G401 (cell line): ENCODE data around the gene DCAKD. TPM values are rescaled to one million over a fixed set of nuclear protein-coding genes. Genes with fewer than 3 reads are reported as not detected.

Experiments
- DNase-seq: peaks from one replicate; pipeline ENCODE4 v3.0.0-alpha.2; 2015; ENCODE audit warnings: low spot score
- in situ Hi-C: cut with HindIII; loops from 2 replicates; pipeline ENCODE4 v1.10.0; 2016; ENCODE audit warnings: low sequenced_read_pairs, mixed read lengths
- total RNA-seq: library from RNA; depleted of rRNA; stranded (reverse); fragments of >200 nt; shearing (Covaris generic); gene quantifications from 2 replicates; pipeline ENCODE4 v1.2.3, GENCODE V29; 2014; rRNA removed

DCAKD gene
- total RNA-seq, 1 experiment from 2014 or later: 80.9 TPM

DNA sequence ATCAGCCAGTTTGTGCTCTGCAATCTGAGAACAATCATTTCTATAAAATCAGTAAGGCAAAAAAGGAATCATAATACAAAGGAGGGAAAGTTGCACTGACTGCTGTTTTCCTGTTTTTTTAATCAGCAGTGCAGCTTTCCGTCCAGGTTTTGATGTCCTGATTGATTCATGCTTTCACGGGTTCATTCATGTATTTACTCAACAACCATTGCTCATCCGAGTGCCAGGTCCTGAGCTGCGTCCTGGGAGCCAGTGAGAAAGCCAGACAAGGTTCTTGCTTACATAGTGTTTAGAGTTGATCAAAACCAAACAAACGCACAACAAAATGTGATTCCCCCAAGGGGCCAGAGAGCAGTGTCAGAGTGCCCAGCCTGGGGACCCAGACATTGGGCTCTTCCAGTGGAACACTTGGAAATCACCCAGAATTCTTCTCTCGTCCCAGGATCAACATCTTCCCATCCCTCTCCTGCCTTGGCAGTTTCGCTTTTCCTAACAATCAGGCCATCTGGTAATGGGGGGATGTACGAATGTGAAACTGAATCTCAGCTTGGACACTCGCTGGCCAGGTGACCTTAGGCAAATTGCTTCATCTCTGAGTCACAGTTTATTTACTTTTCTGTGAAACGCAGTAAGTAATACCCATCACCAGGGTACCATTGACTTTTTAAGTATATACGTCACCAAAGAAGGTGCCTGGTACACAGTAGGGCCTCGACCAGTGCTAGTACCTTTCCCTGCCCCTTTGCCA is 70.0 kb downstream of the DCAKD start:
- no peak for DNase-seq
- in situ Hi-C loops: no loop called here

DNA sequence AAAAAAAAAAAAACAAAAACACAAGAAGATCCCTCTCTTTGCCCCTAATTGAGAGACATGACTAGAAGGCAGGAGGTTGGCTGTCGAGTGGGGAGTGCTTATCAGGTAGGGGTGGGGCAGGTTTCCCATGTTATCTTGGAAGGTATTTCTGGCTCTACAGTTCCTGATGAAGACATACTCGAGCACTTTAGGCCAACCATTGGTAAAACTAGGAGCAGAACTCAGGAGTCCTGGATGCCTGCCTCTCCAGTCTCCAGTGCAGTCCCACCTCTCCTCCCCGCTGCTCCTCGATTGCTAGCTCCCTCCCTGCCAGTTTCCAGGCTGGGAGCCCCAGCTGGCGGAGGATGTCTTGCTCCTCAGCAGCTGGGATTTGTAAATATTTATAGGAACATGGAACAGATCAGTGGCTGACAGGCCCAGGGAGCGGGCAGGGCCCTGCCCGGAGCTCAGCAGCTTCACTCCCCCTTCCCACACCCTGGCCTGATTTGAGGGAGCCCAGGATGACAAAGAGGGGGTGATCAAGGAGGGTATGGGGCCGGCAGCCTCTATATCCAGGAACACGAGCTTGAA is 71.9 kb downstream of the DCAKD start:
- in situ Hi-C loops: no loop called here
- DNase-seq: no peak

DNA sequence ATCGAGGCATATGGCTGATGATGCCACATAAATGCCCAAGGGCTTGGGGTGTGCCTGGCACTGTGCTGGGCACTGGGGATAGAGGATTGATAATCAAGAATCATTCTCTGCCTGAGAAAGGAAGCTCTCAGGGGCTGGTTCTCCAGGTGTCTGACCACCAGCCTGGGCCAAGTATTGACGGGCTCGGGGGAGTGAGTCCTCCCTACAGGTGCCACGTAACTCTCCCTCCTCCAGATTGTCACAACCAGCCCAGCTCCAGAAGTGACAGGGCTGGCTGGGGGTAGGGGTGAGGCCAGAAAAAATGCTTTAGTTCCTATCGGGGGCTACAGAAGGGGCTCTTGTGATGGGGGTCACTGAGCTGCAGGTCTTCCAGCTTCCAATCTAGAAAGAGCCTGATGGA is 72.6 kb downstream of the DCAKD start:
- in situ Hi-C loops: no loop called here
- DNase-seq: no peak

DNA sequence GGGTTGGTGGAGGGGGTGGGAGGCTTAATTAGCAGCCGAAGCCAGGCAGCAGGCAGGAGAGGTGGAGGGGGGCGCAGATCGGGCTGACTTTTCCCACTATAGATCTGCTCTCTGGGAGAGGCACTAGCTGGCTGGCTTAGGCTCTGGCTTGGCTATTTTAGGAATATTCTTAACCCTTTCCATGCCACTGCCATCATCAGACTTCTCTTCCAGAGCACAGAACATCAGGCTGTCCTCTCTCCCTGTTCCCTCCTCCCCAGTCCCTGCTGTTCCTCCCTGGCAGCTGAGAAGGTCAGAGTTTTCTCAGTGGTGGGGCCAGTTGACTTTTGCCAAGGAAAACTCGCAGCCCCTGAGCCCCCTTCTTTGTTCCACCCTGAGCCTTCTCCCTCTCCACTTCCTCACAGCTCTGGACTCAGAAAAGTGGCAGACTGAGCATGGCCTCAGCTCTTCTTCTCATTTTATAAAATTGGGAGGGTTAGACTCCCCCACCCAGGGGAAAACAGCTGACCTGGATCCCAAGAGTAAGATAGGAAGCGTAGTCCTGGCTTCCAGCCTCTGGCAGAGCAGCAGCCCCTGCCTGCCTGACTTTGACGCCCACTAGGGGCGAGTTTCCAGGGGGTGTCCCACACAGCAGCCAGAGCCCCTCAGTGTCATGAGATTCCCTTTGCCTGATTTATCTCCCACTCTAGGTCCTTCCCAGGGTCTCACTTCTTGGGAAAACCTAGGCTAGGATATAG is 73.5 kb downstream of the DCAKD start:
- in situ Hi-C loops: no loop called here
- DNase-seq: no peak

DNA sequence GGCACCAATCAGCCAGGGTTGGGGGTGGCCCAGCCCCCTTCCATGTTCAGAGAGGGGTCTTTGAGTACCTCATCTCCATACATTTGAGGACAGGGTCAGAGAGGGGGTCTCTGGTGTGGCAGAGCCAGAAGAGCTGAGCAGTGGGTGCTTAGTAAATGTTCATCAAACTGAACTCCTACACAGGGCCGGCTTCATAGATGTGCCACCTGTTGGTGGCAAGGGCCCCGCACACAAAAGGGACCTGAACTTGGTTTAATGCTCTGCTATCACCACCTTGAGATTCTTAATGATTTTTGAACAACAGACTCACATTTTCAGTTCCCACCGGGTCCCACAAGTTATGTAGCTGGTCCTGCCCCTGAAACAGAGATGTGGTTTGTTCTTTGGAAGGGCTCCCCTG is 74.4 kb downstream of the DCAKD start:
- in situ Hi-C loops: no loop called here
- no peak for DNase-seq

DNA sequence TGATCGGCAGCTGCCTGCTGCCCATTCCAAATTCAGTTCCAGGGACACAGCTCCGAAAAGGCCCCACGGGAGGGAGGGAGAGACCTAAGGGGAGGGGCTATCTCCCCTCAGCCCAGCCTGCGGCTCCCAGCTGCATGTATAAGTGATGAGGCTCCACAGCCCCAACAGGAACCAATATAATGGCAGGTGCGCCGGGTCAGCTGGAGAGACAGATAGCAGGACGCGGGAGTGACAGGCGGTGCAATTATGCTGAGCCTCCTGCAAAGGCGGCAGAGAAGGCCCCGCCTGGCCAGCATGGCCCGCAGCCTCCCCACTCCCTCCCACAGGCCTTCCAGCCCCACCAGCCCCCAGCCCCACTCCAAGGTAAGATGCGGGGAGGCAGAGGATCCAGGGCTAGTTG is 75.2 kb downstream of the DCAKD start:
- no peak for DNase-seq
- in situ Hi-C loops: no loop called here

Other genes with a start within 250 kb of the DCAKD start
- 47.4 and 71.0 TPM in 2 replicates for gene GJC1, start 221.3 kb downstream of the DCAKD start, total RNA-seq
- gene HIGD1B, start 203.7 kb downstream of the DCAKD start, total RNA-seq: not detected in 2 replicates
- gene EFTUD2, start 152.2 kb downstream of the DCAKD start, total RNA-seq: 164 and 176 TPM in 2 replicates
- gene GFAP, start 136.1 kb downstream of the DCAKD start, total RNA-seq: not detected in 2 replicates
- 22.6 and 24.4 TPM in 2 replicates for gene KIF18B, start 103.9 kb downstream of the DCAKD start, total RNA-seq
- gene C1QL1, start 83.3 kb downstream of the DCAKD start, total RNA-seq: 68.2 and 84.1 TPM in 2 replicates
- 117 and 153 TPM in 2 replicates for gene NMT1, start 9.7 kb upstream of the DCAKD start, total RNA-seq
- gene PLCD3, start 80.9 kb upstream of the DCAKD start, total RNA-seq: 29.2 and 86.2 TPM in 2 replicates
- 0.49 and 6.1 TPM in 2 replicates for gene ACBD4, start 84.1 kb upstream of the DCAKD start, total RNA-seq
- 24.1 and 26.3 TPM in 2 replicates for gene HEXIM1, start 96.8 kb upstream of the DCAKD start, total RNA-seq
- gene HEXIM2, start 110.2 kb upstream of the DCAKD start, total RNA-seq: 16.6 and 18.8 TPM in 2 replicates
- 6.1 and 17.9 TPM in 2 replicates for gene FMNL1, start 170.3 kb upstream of the DCAKD start, total RNA-seq
- gene SPATA32, start 210.5 kb upstream of the DCAKD start, total RNA-seq: not detected in 2 replicates